ENCODE results near the gene LILRB4. TPM values are rescaled to one million over a fixed set of nuclear protein-coding genes. Genes with fewer than 3 reads are reported as not detected.

Gene LILRB4
- total and polyA plus RNA-seq, 2 of the 4 experiments (the other 2 are of a cell fraction), result not detected

- no peak overlapping the region for H4K5ac ChIP-seq (ENCODE audit: low read depth, low read length)
- H2BK120ac ChIP-seq (ENCODE audit: low read depth, low read length), result no peak overlapping the region
- H3K56ac ChIP-seq (ENCODE audit: extremely low read depth, insufficient read depth, low read length), result no peak overlapping the region
- CTCF ChIA-PET, result no interaction called here
- no peak overlapping the region for H2AK9ac ChIP-seq (replicated peaks; ENCODE audit: low read depth, low read length, poor library complexity)
- no peaks in the 10 kb centered on the region for H3K9me3 ChIP-seq (ENCODE audit: control insufficient read depth, insufficient read depth, low read length)
- POLR2A ChIA-PET (ENCODE audit: unreplicated experiment), result no interaction called here
- dilution Hi-C loops (cut with HindIII; ENCODE audit: low sequenced_read_pairs, unreplicated experiment) (no loop called here), intact Hi-C loops (cut with micrococcal nuclease) (no loop called here), in situ Hi-C loops (cut with MboI; ENCODE audit: low sequenced_read_pairs) (no loop called here)
- no peaks in the 10 kb centered on the region for H3K27me3 ChIP-seq (ENCODE audit: control insufficient read depth, insufficient read depth, low read length)
- ATAC-seq (ENCODE audit: low read depth), result no peak
- DNase-seq, result no peak
- H4K91ac ChIP-seq (ENCODE audit: insufficient read depth, low read depth, low read length), result no peak overlapping the region
- no peaks in the 10 kb centered on the region for H3K79me1 ChIP-seq (ENCODE audit: low read depth in 1 of 2, low read length in 2 of 2)
- H3K9me1 ChIP-seq (ENCODE audit: insufficient read depth, low read length), result no peaks in the 10 kb centered on the region
- H3K27ac ChIP-seq (ENCODE audit: insufficient read depth, low read length), result no peak overlapping the region
- no peak overlapping the region for H2BK20ac ChIP-seq (ENCODE audit: low read depth, low read length)
- no peak overlapping the region for H3K4me2 ChIP-seq (ENCODE audit: low read depth, low read length)
- H3K4me1 ChIP-seq (ENCODE audit: control insufficient read depth, insufficient read depth, low read length), result no peaks in the 10 kb centered on the region
- no TSS peak for BruUV-seq (replicated peaks)
- H2AFZ ChIP-seq (replicated peaks; ENCODE audit: low read length, poor library complexity), result no peak overlapping the region
- no peak overlapping the region for H4K8ac ChIP-seq (ENCODE audit: low read depth in 2 of 2, low read length in 2 of 2)
- WGBS, 2 experiments (ENCODE audit: extremely low coverage in 2 of 2, insufficient read length in 1 of 2), result no CpG with 5 or more reads among the region's 7 CpGs
- H3K4me3 ChIP-seq (ENCODE audit: insufficient read depth, low read depth, low read length), result no peak overlapping the region
- no peak overlapping the region for H3K9ac ChIP-seq (ENCODE audit: low read depth, low read length)
- H3K23ac ChIP-seq (ENCODE audit: low read depth, low read length), result no peak overlapping the region
- no peak overlapping the region for H3K4ac ChIP-seq (ENCODE audit: low read depth, low read length)
- no peaks in the 10 kb centered on the region for H4K20me1 ChIP-seq (ENCODE audit: insufficient read depth, low read length)
- no peak overlapping the region for H3K18ac ChIP-seq (ENCODE audit: low read depth, low read length)
- no peak overlapping the region for H2BK15ac ChIP-seq (ENCODE audit: low read depth, low read length)
- H2BK5ac ChIP-seq (ENCODE audit: low read depth, low read length, poor library complexity, severe bottlenecking), result no peak overlapping the region
- H3K14ac ChIP-seq (replicated peaks; ENCODE audit: low read depth, low read length), result no peak overlapping the region
- TF ChIP-seq BHLHE40 (IDR thresholded peaks at IDR 0.05; ENCODE audit: low read depth, low read length) (no peak), MAZ (IDR thresholded peaks at IDR 0.05; ENCODE audit: borderline replicate concordance, low read depth, low read length) (no peak), FOS (IDR thresholded peaks at IDR 0.05; ENCODE audit: low read depth, low read length) (no peak), MXI1 (IDR thresholded peaks at IDR 0.05; ENCODE audit: borderline replicate concordance, low read depth, low read length) (no peak), ELK1 (IDR thresholded peaks at IDR 0.05; ENCODE audit: borderline replicate concordance, low read depth, low read length) (no peak), USF2 (IDR thresholded peaks at IDR 0.05; ENCODE audit: low read depth, low read length) (no peak), RFX5 (IDR thresholded peaks at IDR 0.05; ENCODE audit: low read depth, low read length) (no peak)
- H2AK5ac ChIP-seq (ENCODE audit: low read depth, low read length), result no peak overlapping the region
- H3K36me3 ChIP-seq (ENCODE audit: control insufficient read depth, insufficient read depth, low read length), result no peaks in the 10 kb centered on the region
These were observed 19.6 kb downstream of the LILRB4 start for GRCh38 chr19:54682306-54682856.

Measured in IMR-90 (cell line).